CD4-positive, alpha-beta memory T cell (primary cell): Measurements from ENCODE around the gene RCN2. TPM values are rescaled to one million over a fixed set of nuclear protein-coding genes. Genes with fewer than 3 reads are reported as not detected.

Experiments used
- CTCF ChIA-PET: fragments of 350-600 bp; sonication (Branson Sonifier 250); formaldehyde crosslinking; loops from one replicate; lab custom pipeline; 2021; ENCODE audit warnings: inconsistent platforms; ENCODE audit not compliant: partially characterized antibody; lab: Charles Lee
- POLR2A ChIA-PET: fragments of 350-600 bp; sonication (Branson Sonifier 250); formaldehyde crosslinking; loops from one replicate; lab custom pipeline; 2021; ENCODE audit not compliant: partially characterized antibody; lab: Charles Lee
- DNase-seq, 5 donors: peaks; one replicate each; pipeline versions ENCODE4 v3.0.0 to v3.0.0-alpha.2; 2020 to 2022; ENCODE audit warnings: mixed read lengths in 1 of 5
- H3K27ac ChIP-seq: one replicate; pipeline ENCODE4 v1.7.0; 2013; ENCODE audit warnings: low read depth, low read length
- H3K27me3 ChIP-seq: 2 replicates; pipeline ENCODE4 v1.7.0; 2013; ENCODE audit warnings: mild to moderate bottlenecking, low read length, moderate library complexity; ENCODE audit not compliant: insufficient read depth
- H3K36me3 ChIP-seq: 2 replicates; pipeline ENCODE4 v1.7.0; 2013; ENCODE audit warnings: mild to moderate bottlenecking, low read length, moderate library complexity; ENCODE audit not compliant: insufficient read depth
- H3K4me1 ChIP-seq: 2 replicates; pipeline ENCODE4 v1.7.0; 2013; ENCODE audit warnings: mild to moderate bottlenecking, low read length, moderate library complexity; ENCODE audit not compliant: insufficient read depth
- H3K4me3 ChIP-seq, 2 donors: one replicate each; pipeline ENCODE4 v1.7.0; 2013; ENCODE audit warnings: low read length in 2 of 2, mild to moderate bottlenecking in 1 of 2
- H3K9me3 ChIP-seq, 2 donors: one replicate each; pipeline ENCODE4 v1.7.0; 2013; ENCODE audit warnings: low read length in 2 of 2, control low read depth in 1 of 2; ENCODE audit not compliant: control insufficient read depth in 1 of 2
- H3K27ac Mint-ChIP-seq, 7 donors: one replicate each; pipeline ENCODE4 v1.8.0; 2020 to 2021; ENCODE audit warnings: mixed read lengths in 7 of 7, mild to moderate bottlenecking in 6 of 7, inconsistent platforms in 3 of 7, moderate library complexity in 3 of 7
- H3K27me3 Mint-ChIP-seq, 2 donors: one replicate each; pipeline ENCODE4 v1.8.0; 2020 to 2021; ENCODE audit warnings: mixed read lengths in 2 of 2
- H3K36me3 Mint-ChIP-seq, 2 donors: one replicate each; pipeline ENCODE4 v1.8.0; 2020 to 2021; ENCODE audit warnings: mixed read lengths in 2 of 2, inconsistent platforms in 1 of 2, mild to moderate bottlenecking in 1 of 2
- H3K4me1 Mint-ChIP-seq, 4 donors: one replicate each; pipeline ENCODE4 v1.8.0; 2020 to 2021; ENCODE audit warnings: mixed read lengths in 4 of 4, mild to moderate bottlenecking in 1 of 4
- H3K4me3 Mint-ChIP-seq, 8 donors: one replicate each; pipeline ENCODE4 v1.8.0; 2020 to 2021; ENCODE audit warnings: mixed read lengths in 8 of 8, mild to moderate bottlenecking in 7 of 8, moderate library complexity in 6 of 8, inconsistent platforms in 3 of 8
- H3K9me3 Mint-ChIP-seq, 8 donors: one replicate each; pipeline ENCODE4 v1.8.0; 2020 to 2021; ENCODE audit warnings: mixed read lengths in 8 of 8, mild to moderate bottlenecking in 5 of 8, inconsistent platforms in 3 of 8, moderate library complexity in 1 of 8
- intact Hi-C: fragments of 100-400 bp; cut with micrococcal nuclease; formaldehyde crosslinking; loops from one replicate; pipeline ENCODE4 v1.15.1; 2023
- polyA plus RNA-seq, 2 donors: library from polyadenylated mRNA; unstranded; fragments of 300-500 nt; fragmentation: Illumina TruSeq; gene quantifications; one replicate each; pipeline ENCODE4 v1.2.3, GENCODE V29; 2021
- total RNA-seq, 2 experiments: library from RNA; stranded (reverse); gene quantifications; one replicate each; pipeline ENCODE4 v1.2.3, GENCODE V29; 2021

The RCN2 gene
- total and polyA plus RNA-seq, 4 experiments from 2014 or later, result 28.4 to 46.5 (median 34.2) TPM

- ChIA-PET POLR2A (interaction anchor here (0.9 to 9.4 kb wide), 16 partner anchors 9 to 95 kb away, joined by 3 to 472 read pairs (median 5); partner anchors contain the start of genes RCN2, SCAPER and TSPAN3), CTCF (interaction anchor here (0.9 to 6.6 kb wide), 9 partner anchors 9 to 129 kb away, joined by 3 to 69 read pairs (median 5); partner anchors contain the start of gene RCN2)
- Mint-ChIP-seq H3K27me3 (no peaks in the 10 kb centered on the region), H3K4me1 (peaks cover 39 to 95% (median 58%) of the 10 kb centered on the region in 4 donors), H3K4me3 (peak overlapping the region; percentile 94 to 97 (median 96)), H3K27ac (peak overlapping the region; percentile 92 to 97 (median 96)), H3K36me3 (peaks cover 4 to 27% of the 10 kb centered on the region in 2 donors), H3K9me3 (peaks cover 0 to 2% (median 0%) of the 10 kb centered on the region in 8 donors)
- Histone ChIP-seq H3K27ac (peak overlapping the region; percentile 79), H3K36me3 (peaks cover 12% of the 10 kb centered on the region), H3K4me1 (peaks cover 65% of the 10 kb centered on the region), H3K9me3 (no peaks in the 10 kb centered on the region), H3K4me3 (peak overlapping the region; percentile 94 to 96), H3K27me3 (no peaks in the 10 kb centered on the region)
- intact Hi-C loops, result loop anchor here (2.0 kb wide), 1 partner anchor 23 kb away; no protein-coding TSS in a partner anchor
- no peak for DNase-seq
Measured at GRCh38 chr15:76996076-76996525, 64.6 kb downstream of the RCN2 start.

GRCh38 chr15:76996526-76997401, 65.2 kb downstream of the RCN2 start:
- peak; percentile 43 to 81 (median 55) for DNase-seq
- Histone ChIP-seq H3K27me3 (no peaks in the 10 kb centered on the region), H3K36me3 (peaks cover 13% of the 10 kb centered on the region), H3K4me3 (peak overlapping the region; percentile 94 to 96), H3K4me1 (peaks cover 71% of the 10 kb centered on the region), H3K9me3 (no peaks in the 10 kb centered on the region), H3K27ac (peak overlapping the region; percentile 79)
- Mint-ChIP-seq H3K4me1 (peaks cover 42 to 95% (median 64%) of the 10 kb centered on the region in 4 donors), H3K27me3 (no peaks in the 10 kb centered on the region), H3K27ac (peak overlapping the region; percentile 76 to 97 (median 92)), H3K36me3 (peaks cover 7 to 30% of the 10 kb centered on the region in 2 donors), H3K9me3 (peaks cover 0 to 2% (median 0%) of the 10 kb centered on the region in 8 donors), H3K4me3 (peak overlapping the region; percentile 94 to 97 (median 96))
- CTCF ChIA-PET, result interaction anchor here (0.9 to 6.6 kb wide), 6 partner anchors 9 to 27 kb away, joined by 5 to 69 read pairs (median 20); no protein-coding TSS in a partner anchor
- intact Hi-C loops, result loop anchor here (2.0 kb wide), 1 partner anchor 24 kb away; no protein-coding TSS in a partner anchor
- POLR2A ChIA-PET, result interaction anchor here (0.9 to 9.4 kb wide), 17 partner anchors 9 to 95 kb away, joined by 3 to 472 read pairs (median 4); partner anchors contain the start of genes RCN2, SCAPER and TSPAN3

GRCh38 chr15:76998663-76999285, 67.2 kb downstream of the RCN2 start:
- H3K4me3 Mint-ChIP-seq, result peak overlapping the region; percentile 56 to 97 (median 96)
- Histone ChIP-seq H3K27me3 (no peaks in the 10 kb centered on the region), H3K27ac (peak overlapping the region; percentile 79), H3K36me3 (peaks cover 13% of the 10 kb centered on the region), H3K4me3 (peak overlapping the region in 1 of 2 donors; percentile 94), H3K9me3 (no peaks in the 10 kb centered on the region), H3K4me1 (peaks cover 84% of the 10 kb centered on the region)
- ChIA-PET CTCF (interaction anchor here (0.8 to 6.6 kb wide), 6 partner anchors 8 to 545 kb away, joined by 3 to 69 read pairs (median 8); no protein-coding TSS in a partner anchor), POLR2A (interaction anchor here (0.9 to 9.4 kb wide), 6 partner anchors 7 to 67 kb away, joined by 3 to 472 read pairs (median 34); partner anchors contain the start of gene RCN2)
- H3K9me3 Mint-ChIP-seq, result no peaks in the 10 kb centered on the region
- H3K27ac Mint-ChIP-seq, result peak overlapping the region; percentile 65 to 97 (median 92)
- H3K36me3 Mint-ChIP-seq, result peaks cover 7 to 47% of the 10 kb centered on the region in 2 donors
- DNase-seq, result peak; percentile 16 to 63 (median 32)
- intact Hi-C loops, result no loop called here
- peaks cover 48 to 95% (median 72%) of the 10 kb centered on the region in 4 donors for H3K4me1 Mint-ChIP-seq
- H3K27me3 Mint-ChIP-seq, result no peaks in the 10 kb centered on the region

- Mint-ChIP-seq H3K27me3 (no peaks in the 10 kb centered on the region), H3K36me3 (peaks cover 11 to 52% of the 10 kb centered on the region in 2 donors), H3K4me3 (peak overlapping the region in 7 of 8 donors; percentile 21 to 97 (median 48)), H3K27ac (peak overlapping the region; percentile 57 to 97 (median 76)), H3K4me1 (peaks cover 51 to 95% (median 73%) of the 10 kb centered on the region in 4 donors), H3K9me3 (no peaks in the 10 kb centered on the region)
- DNase-seq, result peak in 1 of 5 donors; percentile 59
- Histone ChIP-seq H3K27ac (peak overlapping the region; percentile 79), H3K36me3 (peaks cover 13% of the 10 kb centered on the region), H3K27me3 (no peaks in the 10 kb centered on the region), H3K4me3 (no peak overlapping the region), H3K9me3 (no peaks in the 10 kb centered on the region), H3K4me1 (peaks cover 85% of the 10 kb centered on the region)
- intact Hi-C loops, result no loop called here
- ChIA-PET CTCF (interaction anchor here (2.0 kb wide), 1 partner anchor 26 kb away, joined by 8 read pairs; no protein-coding TSS in a partner anchor), POLR2A (interaction anchor here (1.0 to 9.4 kb wide), 2 partner anchors 18 to 25 kb away, joined by 4 to 472 read pairs; no protein-coding TSS in a partner anchor)
Measured at GRCh38 chr15:76999996-77000395, 68.4 kb downstream of the RCN2 start.

GRCh38 chr15:77001351-77001750, 69.8 kb downstream of the RCN2 start:
- H3K4me1 Mint-ChIP-seq, result peaks cover 60 to 98% (median 82%) of the 10 kb centered on the region in 4 donors
- no peaks in the 10 kb centered on the region for H3K9me3 Mint-ChIP-seq
- CTCF ChIA-PET, result interaction anchor here (1.0 to 2.0 kb wide), 3 partner anchors 21 to 27 kb away, joined by 3 to 8 read pairs (median 4); no protein-coding TSS in a partner anchor
- peak overlapping the region; percentile 60 to 95 (median 90) for H3K27ac Mint-ChIP-seq
- POLR2A ChIA-PET, result interaction anchor here (1.1 to 9.4 kb wide), 2 partner anchors 13 to 17 kb away, joined by 5 to 472 read pairs; no protein-coding TSS in a partner anchor
- Histone ChIP-seq H3K4me1 (peaks cover 99% of the 10 kb centered on the region), H3K27me3 (no peaks in the 10 kb centered on the region), H3K36me3 (peaks cover 13% of the 10 kb centered on the region), H3K4me3 (no peak overlapping the region), H3K27ac (peak overlapping the region; percentile 68), H3K9me3 (no peaks in the 10 kb centered on the region)
- intact Hi-C loops, result no loop called here
- DNase-seq, result no peak
- peak overlapping the region in 7 of 8 donors; percentile 13 to 84 (median 59) for H3K4me3 Mint-ChIP-seq
- peaks cover 11 to 58% of the 10 kb centered on the region in 2 donors for H3K36me3 Mint-ChIP-seq
- H3K27me3 Mint-ChIP-seq, result no peaks in the 10 kb centered on the region

- peaks cover 13% of the 10 kb centered on the region for H3K36me3 ChIP-seq
- intact Hi-C loops, result no loop called here
- no peaks in the 10 kb centered on the region for H3K27me3 ChIP-seq
- no peaks in the 10 kb centered on the region for H3K9me3 Mint-ChIP-seq
- POLR2A ChIA-PET, result interaction anchor here (1.1 to 9.4 kb wide), 2 partner anchors 14 to 16 kb away, joined by 5 to 472 read pairs; no protein-coding TSS in a partner anchor
- no peaks in the 10 kb centered on the region for H3K27me3 Mint-ChIP-seq
- DNase-seq, result no peak
- H3K27ac Mint-ChIP-seq, result peak overlapping the region; percentile 60 to 95 (median 94)
- CTCF ChIA-PET, result interaction anchor here (1.7 to 2.0 kb wide), 2 partner anchors 21 to 28 kb away, joined by 4 to 8 read pairs; no protein-coding TSS in a partner anchor
- peak overlapping the region; percentile 20 to 85 (median 72) for H3K4me3 Mint-ChIP-seq
- no peaks in the 10 kb centered on the region for H3K9me3 ChIP-seq
- H3K4me1 ChIP-seq, result peaks cover 100% of the 10 kb centered on the region
- peaks cover 63 to 100% (median 86%) of the 10 kb centered on the region in 4 donors for H3K4me1 Mint-ChIP-seq
- H3K27ac ChIP-seq, result peak overlapping the region; percentile 68
- H3K4me3 ChIP-seq, result no peak overlapping the region
- peaks cover 11 to 61% of the 10 kb centered on the region in 2 donors for H3K36me3 Mint-ChIP-seq
Measured at GRCh38 chr15:77001966-77002365, 70.4 kb downstream of the RCN2 start.
